Measurements from ENCODE around the gene PRKAR1A.

The PRKAR1A gene

DNA sequence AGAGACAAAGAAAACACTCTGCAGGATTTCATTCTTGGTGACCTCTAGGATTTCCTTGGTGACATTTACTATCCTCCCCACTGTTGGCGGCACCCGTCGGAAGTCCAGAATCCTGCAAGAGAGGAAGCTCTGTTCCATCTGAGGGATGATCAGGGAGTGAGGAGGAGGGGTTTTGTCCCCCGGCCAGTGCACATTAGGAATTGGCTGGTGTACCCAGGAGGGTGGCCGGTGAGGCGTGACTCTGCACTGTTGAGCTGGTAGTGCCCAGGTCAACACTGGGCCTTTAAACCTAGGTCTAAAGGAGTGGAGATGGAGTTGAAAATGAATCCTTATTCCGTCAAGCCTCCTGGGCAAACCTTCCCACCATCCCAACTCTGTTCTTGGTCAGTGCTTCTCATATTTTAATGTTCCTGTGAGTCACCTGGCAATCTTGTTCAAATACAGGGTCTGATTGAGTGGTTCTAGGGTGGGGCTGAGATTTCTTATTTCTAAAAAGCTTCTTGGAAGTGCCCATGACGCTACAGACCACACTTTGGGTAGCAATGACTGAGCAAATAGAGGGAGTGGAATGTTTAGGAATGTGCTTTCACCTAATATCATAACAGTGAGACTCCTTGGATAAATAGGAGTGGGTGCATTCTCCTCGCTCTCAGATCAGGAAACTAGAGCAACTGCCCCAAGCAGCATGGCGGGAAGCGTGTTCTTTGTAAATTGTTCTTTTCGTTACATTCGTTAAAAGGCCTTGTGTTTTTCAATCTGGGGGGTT lies 30.7 kb downstream of the PRKAR1A start:
- DNase-seq (ENCODE audit: low read depth): no peak

- DNase-seq (ENCODE audit: low read depth): no peak
Measured at GRCh38 chr17:68544111-68544915, 32.1 kb downstream of the PRKAR1A start.

GRCh38 chr17:68556551-68556950 lies 44.3 kb downstream of the PRKAR1A start:
- DNase-seq (ENCODE audit: low read depth): no peak

- no peak for DNase-seq (ENCODE audit: low read depth)
Measured at GRCh38 chr17:68559316-68559715, 47.1 kb downstream of the PRKAR1A start.

- DNase-seq (ENCODE audit: low read depth): no peak
Measured at GRCh38 chr17:68560966-68561720, 48.9 kb downstream of the PRKAR1A start.

DNA sequence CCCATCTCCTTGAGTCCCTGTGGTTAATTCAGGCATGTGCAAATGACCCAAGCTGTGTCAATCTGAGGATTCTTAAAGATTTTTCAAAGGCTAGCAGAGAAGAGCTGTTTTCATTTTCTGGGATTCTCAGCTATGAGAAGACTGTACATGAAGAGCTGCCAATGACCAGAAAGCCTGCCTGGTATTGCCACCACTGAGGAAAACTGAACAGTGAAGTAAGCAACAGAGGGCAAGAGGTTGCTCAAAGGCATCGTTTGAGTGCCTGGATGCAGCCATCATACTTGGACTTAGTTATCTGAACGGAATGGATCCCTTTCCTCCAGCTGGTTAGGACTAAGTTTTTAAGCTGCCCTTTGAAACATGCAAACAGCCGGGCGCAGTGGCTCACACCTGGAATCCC lies 50.5 kb downstream of the PRKAR1A start:
- no peak for DNase-seq (ENCODE audit: low read depth)

GRCh38 chr17:68564415-68565111 lies 52.3 kb downstream of the PRKAR1A start:
- no peak for DNase-seq (ENCODE audit: low read depth)

DNA sequence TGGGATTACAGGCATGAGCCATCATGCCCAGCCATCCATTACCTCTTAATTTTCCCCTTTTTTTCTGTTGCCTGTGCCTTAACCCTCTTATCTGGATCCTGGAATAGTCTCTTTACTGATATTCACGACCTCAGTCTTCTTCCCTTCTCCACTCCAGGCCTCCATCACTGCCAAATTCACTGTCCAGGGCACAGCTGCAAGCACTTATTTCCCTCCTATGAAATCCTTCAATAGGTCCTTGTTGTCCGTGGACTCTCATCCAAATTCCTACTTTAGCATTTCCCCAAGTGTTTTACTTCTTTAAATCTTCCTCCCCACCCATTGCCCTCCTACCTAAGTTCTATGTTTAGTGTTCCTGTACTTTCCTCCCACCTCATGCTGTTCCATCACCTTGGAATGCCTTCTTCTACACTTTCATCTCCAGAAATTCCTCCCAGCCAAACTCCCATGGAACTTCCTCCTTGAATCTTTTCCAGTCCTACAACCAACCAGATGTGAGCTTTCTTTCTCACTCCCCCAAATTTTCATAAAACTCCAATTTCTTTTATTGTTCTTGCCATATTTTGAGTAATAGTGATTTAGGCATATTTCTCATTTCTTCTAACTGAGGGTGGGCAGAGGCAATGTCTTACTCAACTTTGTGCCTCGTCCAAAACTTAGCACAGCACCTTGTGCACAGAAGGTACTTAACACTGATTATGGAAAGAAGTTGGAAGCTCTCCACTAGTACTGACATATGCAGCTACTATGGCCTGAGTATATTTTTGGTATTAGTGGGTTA lies 53.6 kb downstream of the PRKAR1A start:
- DNase-seq (ENCODE audit: low read depth): no peak

DNA sequence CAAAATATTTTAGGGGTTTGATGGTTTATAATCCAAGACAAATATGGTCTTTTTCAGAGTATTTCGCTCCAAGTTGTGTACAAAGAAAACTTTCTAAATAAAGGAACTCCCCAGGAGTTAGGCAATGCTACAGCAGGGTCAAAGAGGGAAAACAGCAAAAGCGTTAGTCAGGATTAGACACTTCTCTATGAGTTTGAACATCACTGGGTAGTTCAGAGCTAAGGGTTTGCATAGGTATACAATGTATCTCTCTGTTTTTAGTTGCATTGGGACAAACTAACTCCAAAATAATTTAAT lies 54.2 kb downstream of the PRKAR1A start:
- DNase-seq (ENCODE audit: low read depth): no peak

DNA sequence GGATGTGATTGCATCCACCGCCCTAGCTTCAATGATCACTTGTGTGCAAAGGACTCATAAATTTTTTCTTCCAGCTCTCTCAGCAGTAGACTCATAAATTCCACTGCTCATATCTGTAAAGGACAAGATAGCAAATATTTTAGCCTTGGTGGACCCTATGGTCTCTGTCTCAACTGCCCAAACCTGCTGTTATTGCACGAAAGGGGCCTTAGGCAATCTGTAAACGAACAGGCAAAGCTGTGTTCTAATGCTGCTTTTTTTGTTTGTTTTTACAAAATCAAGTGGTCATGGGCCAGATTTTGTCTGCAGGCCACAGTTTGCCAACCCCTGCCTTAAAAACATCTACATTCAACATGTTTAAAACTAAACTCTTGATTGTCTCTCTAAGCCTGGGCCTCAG lies 54.8 kb downstream of the PRKAR1A start:
- no peak for DNase-seq (ENCODE audit: low read depth)

GRCh38 chr17:68567581-68567980 lies 55.4 kb downstream of the PRKAR1A start:
- no peak for DNase-seq (ENCODE audit: low read depth)

- no peak for DNase-seq (ENCODE audit: low read depth)
Measured at GRCh38 chr17:68568581-68568980, 56.4 kb downstream of the PRKAR1A start.

- DNase-seq (ENCODE audit: low read depth): no peak
Measured at GRCh38 chr17:68569346-68569745, 57.1 kb downstream of the PRKAR1A start.

GRCh38 chr17:68570526-68570925 lies 58.3 kb downstream of the PRKAR1A start:
- DNase-seq (ENCODE audit: low read depth): no peak

- no peak for DNase-seq (ENCODE audit: low read depth)
Measured at GRCh38 chr17:68572138-68572842, 60.1 kb downstream of the PRKAR1A start.

DNA sequence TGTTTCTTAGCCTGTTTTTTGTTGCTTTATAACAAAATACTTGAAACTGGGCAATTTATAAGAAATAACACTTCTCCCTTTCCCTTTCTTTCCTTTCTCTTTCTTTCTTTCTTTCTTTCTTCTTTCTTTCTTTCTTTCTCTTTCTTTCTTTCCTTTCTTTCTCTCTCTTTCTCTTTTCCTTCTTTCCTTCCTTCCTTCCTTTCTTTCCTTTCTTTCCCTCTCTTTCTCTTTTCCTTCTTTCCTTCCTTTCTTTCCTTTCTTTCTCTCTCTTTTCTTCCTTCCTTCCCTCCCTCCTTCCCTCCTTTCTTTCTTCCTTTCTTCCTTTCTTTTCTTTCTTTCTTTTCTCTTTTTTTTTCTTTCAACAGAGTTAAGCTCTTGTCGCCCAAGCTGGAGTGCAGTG lies 61.1 kb downstream of the PRKAR1A start:
- DNase-seq (ENCODE audit: low read depth): no peak

DNA sequence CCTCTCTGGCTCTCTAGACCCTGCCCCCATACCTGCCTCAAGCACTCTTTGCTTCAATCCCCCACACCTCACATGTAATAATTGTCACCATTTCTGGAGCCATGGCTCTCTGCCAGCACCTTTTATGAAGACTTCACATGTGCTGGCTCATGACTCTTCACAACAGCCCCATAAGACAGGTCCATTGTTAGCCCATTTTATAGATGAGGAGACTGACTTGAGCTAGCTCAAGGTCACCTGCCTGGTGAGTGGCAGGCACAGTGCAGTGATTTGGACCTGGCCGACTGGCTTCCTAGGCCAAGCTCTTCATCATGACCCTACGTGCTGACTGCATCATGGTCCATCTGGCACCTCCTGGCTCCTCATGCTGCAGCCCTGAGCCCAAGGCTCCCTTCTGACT lies 63.9 kb downstream of the PRKAR1A start:
- DNase-seq (ENCODE audit: low read depth): no peak

GRCh38 chr17:68576811-68577496 lies 64.7 kb downstream of the PRKAR1A start:
- DNase-seq (ENCODE audit: low read depth): no peak

DNA sequence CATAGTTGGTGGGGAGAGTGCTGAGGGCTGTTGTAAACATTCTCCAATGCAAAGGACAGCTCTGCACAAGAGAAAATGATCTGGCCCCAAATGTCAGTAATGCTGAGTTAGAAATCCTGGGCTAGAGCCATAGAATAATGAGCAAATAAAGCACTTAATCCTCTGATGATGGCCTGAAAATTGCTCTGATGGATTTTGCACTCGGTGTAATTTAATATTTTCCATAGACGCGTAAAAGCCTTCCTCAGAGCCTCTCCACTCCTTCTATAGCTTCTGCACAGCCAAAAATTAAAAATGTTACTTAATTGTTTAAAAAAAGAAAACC lies 65.2 kb downstream of the PRKAR1A start:
- DNase-seq (ENCODE audit: low read depth): no peak

- DNase-seq (ENCODE audit: low read depth): no peak
Measured at GRCh38 chr17:68578236-68578635, 66.0 kb downstream of the PRKAR1A start.
